ENCODE data around the gene VPS13D.
"Not testable (repeated sequence)": the region's sequence is repeated elsewhere in the genome, so short reads cannot be mapped to it uniquely, and the experiment has no call there.

The VPS13D gene

GRCh38 chr1:12467570-12468286 is 237.9 kb downstream of the VPS13D start:
- no peak for TF ChIP-seq CTCF (IDR thresholded peaks at IDR 0.05; ENCODE audit: control insufficient read depth, extremely low read depth, insufficient read depth)
- no peak for DNase-seq (ENCODE audit: low read depth)
- H3K4me3 ChIP-seq (ENCODE audit: low read depth, low read length): no peak overlapping the region

- no peak for TF ChIP-seq CTCF (IDR thresholded peaks at IDR 0.05; ENCODE audit: control insufficient read depth, extremely low read depth, insufficient read depth)
- no peak overlapping the region for H3K4me3 ChIP-seq (ENCODE audit: low read depth, low read length)
- DNase-seq (ENCODE audit: low read depth): no peak
These were observed 238.5 kb downstream of the VPS13D start for GRCh38 chr1:12468323-12468722.

DNA sequence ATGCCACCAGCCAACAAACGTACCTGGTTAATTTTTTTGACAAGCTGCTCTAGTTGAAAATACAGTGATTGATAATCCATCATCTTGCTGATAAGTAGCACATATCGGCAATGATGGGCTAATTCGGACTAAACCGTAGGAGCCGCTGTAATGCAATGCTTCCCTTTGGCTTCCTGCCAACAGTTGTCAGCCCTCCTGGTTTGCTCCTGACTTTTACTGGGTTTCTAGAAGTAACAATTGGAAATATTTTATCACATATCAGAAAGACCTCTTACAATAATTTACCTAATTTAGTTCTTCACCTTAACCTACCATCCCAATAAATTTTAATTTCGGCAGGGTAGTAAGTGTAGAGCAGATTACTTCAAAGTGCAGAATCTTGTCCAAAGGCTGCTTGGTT is 239.7 kb downstream of the VPS13D start:
- TF ChIP-seq CTCF (IDR thresholded peaks at IDR 0.05; ENCODE audit: control insufficient read depth, extremely low read depth, insufficient read depth): no peak
- no peak for DNase-seq (ENCODE audit: low read depth)

GRCh38 chr1:12469990-12470389 is 240.2 kb downstream of the VPS13D start:
- DNase-seq (ENCODE audit: low read depth): no peak
- no peak overlapping the region for H3K4me3 ChIP-seq (ENCODE audit: low read depth, low read length)
- no peak for TF ChIP-seq CTCF (IDR thresholded peaks at IDR 0.05; ENCODE audit: control insufficient read depth, extremely low read depth, insufficient read depth)

More for the DNA sequence above, 239.7 kb downstream of the VPS13D start:
- H3K4me3 ChIP-seq (ENCODE audit: low read depth, low read length): no peak overlapping the region

DNA sequence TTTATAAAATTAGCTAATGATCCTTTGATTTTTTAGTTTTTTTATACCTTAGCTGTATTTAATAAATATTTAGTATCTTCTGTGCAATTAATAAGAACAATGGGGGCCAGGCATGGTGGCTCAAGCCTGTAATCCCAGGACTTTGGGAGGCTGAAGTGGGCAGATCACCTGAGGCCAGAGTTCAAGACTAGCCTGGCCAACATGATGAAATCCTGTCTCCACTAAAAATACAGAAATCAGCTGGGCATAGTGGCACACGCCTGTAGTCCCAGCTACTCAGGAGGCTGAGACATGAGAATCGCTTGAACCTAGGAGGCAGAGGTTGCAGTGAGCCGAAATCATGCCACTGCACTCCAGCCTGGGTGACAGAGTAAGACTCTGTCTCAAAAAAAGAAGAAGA is 241.1 kb downstream of the VPS13D start:
- H3K4me3 ChIP-seq (ENCODE audit: low read depth, low read length); DNase-seq (ENCODE audit: low read depth): not testable (repeated sequence)

DNA sequence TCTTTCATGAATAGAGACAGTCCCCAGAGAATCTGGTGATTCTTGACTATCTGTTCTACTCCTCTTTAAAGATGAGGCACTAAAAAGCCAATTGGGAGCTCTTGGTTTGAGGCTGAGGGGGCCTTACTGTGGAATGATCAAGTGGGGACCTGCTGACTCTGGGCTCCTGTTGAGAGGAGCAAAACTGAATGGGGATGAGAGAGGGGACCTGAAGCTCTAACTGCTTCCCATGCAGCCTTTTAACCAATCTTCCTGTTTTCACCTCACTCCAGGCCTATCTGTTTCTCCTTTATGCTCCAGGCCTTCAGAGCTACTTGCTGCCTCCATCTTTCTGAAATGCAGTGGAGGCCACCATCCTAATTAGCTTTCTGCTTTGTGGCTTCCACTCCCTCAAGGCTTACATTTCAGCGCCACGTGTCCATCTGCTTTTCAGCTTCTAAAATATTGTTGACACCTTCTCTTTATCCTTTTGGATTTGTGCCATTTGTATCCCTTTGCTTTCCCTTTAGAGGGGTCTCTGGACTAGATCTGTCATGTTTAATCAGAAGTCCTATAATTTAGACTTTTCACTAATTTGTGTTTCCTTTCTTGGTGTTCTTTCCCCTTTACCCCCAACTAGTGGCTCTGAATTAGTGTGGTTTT is 242.4 kb downstream of the VPS13D start:
- TF ChIP-seq CTCF (IDR thresholded peaks at IDR 0.05; ENCODE audit: control insufficient read depth, extremely low read depth, insufficient read depth): no peak
- DNase-seq (ENCODE audit: low read depth): no peak
- no peak overlapping the region for H3K4me3 ChIP-seq (ENCODE audit: low read depth, low read length)

- no peak overlapping the region for H3K4me3 ChIP-seq (ENCODE audit: low read depth, low read length)
- DNase-seq (ENCODE audit: low read depth): no peak
- no peak for TF ChIP-seq CTCF (IDR thresholded peaks at IDR 0.05; ENCODE audit: control insufficient read depth, extremely low read depth, insufficient read depth)
These were observed 243.1 kb downstream of the VPS13D start for GRCh38 chr1:12472798-12473551.

All from LNCaP clone FGC (cell line).